Measurements from ENCODE around the gene PDCD11.

- TF ChIP-seq CTCF (IDR thresholded peaks at IDR 0.05) = no peak
- TF ChIP-seq POLR2A (IDR thresholded peaks at IDR 0.05) = no peak
Observed at GRCh38 chr10:103419101-103419500, 22.7 kb downstream of the PDCD11 start.

Measured in Peyer's patch (tissue), 4 donors.